ENCODE data around the gene NCAPH2.

Gene NCAPH2

GRCh38 chr22:50490531-50491308, 17.3 kb upstream of the NCAPH2 start:
- DNase-seq = no peak

GRCh38 chr22:50497093-50497492, 10.9 kb upstream of the NCAPH2 start:
- DNase-seq = no peak

GRCh38 chr22:50498322-50498890, 9.6 kb upstream of the NCAPH2 start:
- peak; percentile 5 for DNase-seq

GRCh38 chr22:50500452-50500851, 7.6 kb upstream of the NCAPH2 start:
- no peak for DNase-seq

- no peak for DNase-seq
These were observed 5.9 kb upstream of the NCAPH2 start for GRCh38 chr22:50502096-50502495.

- no peak for DNase-seq
These were observed 5.2 kb upstream of the NCAPH2 start for GRCh38 chr22:50502628-50503474.

- DNase-seq = no peak
These were observed 4.4 kb upstream of the NCAPH2 start for GRCh38 chr22:50503475-50504145.

- no peak for DNase-seq
These were observed 3.4 kb upstream of the NCAPH2 start for GRCh38 chr22:50504369-50505211.

GRCh38 chr22:50505276-50505775, 2.7 kb upstream of the NCAPH2 start:
- DNase-seq = no peak

- DNase-seq = no peak
These were observed 2.0 kb upstream of the NCAPH2 start for GRCh38 chr22:50505776-50506610.

- DNase-seq = no peak
These were observed 1.2 kb upstream of the NCAPH2 start for GRCh38 chr22:50506611-50507420.

GRCh38 chr22:50507421-50507990, 518 bp upstream of the NCAPH2 start, which contains the start of gene LMF2:
TSS of gene LMF2 (minus strand) at chr22:50507702. CDS start at chr22:50507675, 27 bp downstream.
- peak; percentile 55 for DNase-seq

GRCh38 chr22:50508897-50509296, 873 bp downstream of the NCAPH2 start:
- no peak for DNase-seq

GRCh38 chr22:50513175-50513574, 5.2 kb downstream of the NCAPH2 start:
- DNase-seq = no peak

- DNase-seq = no peak
These were observed 8.0 kb downstream of the NCAPH2 start for GRCh38 chr22:50516068-50516467.

GRCh38 chr22:50516891-50517290, 8.9 kb downstream of the NCAPH2 start:
- DNase-seq = no peak

- DNase-seq = no peak
These were observed 9.7 kb downstream of the NCAPH2 start for GRCh38 chr22:50517495-50518260.

- DNase-seq = no peak
These were observed 10.6 kb downstream of the NCAPH2 start for GRCh38 chr22:50518606-50519005.

GRCh38 chr22:50519151-50519550, 11.1 kb downstream of the NCAPH2 start:
- no peak for DNase-seq
